Measurements from ENCODE around the gene HSPH1. TPM values are rescaled to one million over a fixed set of nuclear protein-coding genes. Genes with fewer than 3 reads are reported as not detected.

Gene HSPH1
- polyA plus RNA-seq, 3 donors, result 98.1 to 139 (median 136) TPM

Other genes starting within 250 kb of the HSPH1 start
- 1 to 10 TPM in 2 of 3 donors, under 1 TPM in 1; 0.77 to 2.9 (median 1.7) TPM for gene TEX26, start 229.2 kb downstream of the HSPH1 start, polyA plus RNA-seq (ENCODE audit: insufficient read length in 3 of 3)
- 10 to 100 TPM; 18.8 to 24.4 (median 23.1) TPM for gene B3GLCT, start 38.1 kb upstream of the HSPH1 start, polyA plus RNA-seq (ENCODE audit: insufficient read length in 3 of 3)

All from renal cortex interstitium (tissue), 3 donors.